BE2C (cell line): Measurements from ENCODE around the gene TUBB8.
"Not testable (repeated sequence)": the region's sequence is repeated elsewhere in the genome, so short reads cannot be mapped to it uniquely, and the experiment has no call there.

ENCODE experiments used
- DNase-seq: peaks from one replicate; pipeline ENCODE4 v3.0.0-alpha.2; 2020
- H3K27me3 ChIP-seq: fragments of 250-450 bp; sonication (Bioruptor Pico); 2 replicates; pipeline ENCODE4 v1.5.1; 2020; ENCODE audit warnings: mild to moderate bottlenecking
- H3K36me3 ChIP-seq: fragments of 250-450 bp; sonication (Bioruptor Pico); 2 replicates; pipeline ENCODE4 v1.5.1; 2020; ENCODE audit warnings: mild to moderate bottlenecking
- H3K4me1 ChIP-seq: fragments of 250-450 bp; sonication (Bioruptor Pico); 2 replicates; pipeline ENCODE4 v1.5.1; 2020
- H3K4me3 ChIP-seq: 2 replicates; pipeline ENCODE4 v1.5.1; 2011; ENCODE audit warnings: low read depth, low read length
- H3K9me3 ChIP-seq: fragments of 250-450 bp; sonication (Bioruptor Pico); 2 replicates; pipeline ENCODE4 v1.5.1; 2020
- TF ChIP-seq, protein P1 (sequence below): IDR thresholded peaks from 2 replicates; pipeline ENCODE4 v1.5.1; 2012; ENCODE audit warnings: mild to moderate bottlenecking, low read depth, low read length

TUBB8 gene

DNA sequence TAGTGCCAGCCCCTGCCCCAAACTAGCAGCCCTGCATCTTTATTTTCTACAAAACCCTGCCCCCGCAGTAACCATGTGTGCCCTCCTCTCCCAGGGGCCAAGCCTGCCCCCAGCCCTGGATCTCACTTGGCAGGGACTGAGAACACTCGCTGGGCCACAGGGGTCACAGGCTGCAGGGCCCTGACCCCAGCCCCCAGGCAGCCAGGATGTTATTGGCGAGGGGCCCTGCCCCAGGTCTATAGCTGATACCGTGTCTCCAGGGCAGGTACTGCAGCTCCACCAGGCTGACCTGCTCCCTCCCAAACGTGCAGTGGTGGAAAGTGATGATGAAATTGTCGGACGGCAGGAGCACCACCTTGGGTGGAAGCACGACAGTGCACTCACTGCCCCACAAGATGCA lies 35.9 kb upstream of the TUBB8 start:
- DNase-seq: no peak
- Histone ChIP-seq H3K4me1 (no peaks in the 10 kb centered on the region), H3K27me3 (no peaks in the 10 kb centered on the region), H3K9me3 (no peaks in the 10 kb centered on the region), H3K36me3 (no peaks in the 10 kb centered on the region), H3K4me3 (no peak overlapping the region)
- TF ChIP-seq, protein P1, sequence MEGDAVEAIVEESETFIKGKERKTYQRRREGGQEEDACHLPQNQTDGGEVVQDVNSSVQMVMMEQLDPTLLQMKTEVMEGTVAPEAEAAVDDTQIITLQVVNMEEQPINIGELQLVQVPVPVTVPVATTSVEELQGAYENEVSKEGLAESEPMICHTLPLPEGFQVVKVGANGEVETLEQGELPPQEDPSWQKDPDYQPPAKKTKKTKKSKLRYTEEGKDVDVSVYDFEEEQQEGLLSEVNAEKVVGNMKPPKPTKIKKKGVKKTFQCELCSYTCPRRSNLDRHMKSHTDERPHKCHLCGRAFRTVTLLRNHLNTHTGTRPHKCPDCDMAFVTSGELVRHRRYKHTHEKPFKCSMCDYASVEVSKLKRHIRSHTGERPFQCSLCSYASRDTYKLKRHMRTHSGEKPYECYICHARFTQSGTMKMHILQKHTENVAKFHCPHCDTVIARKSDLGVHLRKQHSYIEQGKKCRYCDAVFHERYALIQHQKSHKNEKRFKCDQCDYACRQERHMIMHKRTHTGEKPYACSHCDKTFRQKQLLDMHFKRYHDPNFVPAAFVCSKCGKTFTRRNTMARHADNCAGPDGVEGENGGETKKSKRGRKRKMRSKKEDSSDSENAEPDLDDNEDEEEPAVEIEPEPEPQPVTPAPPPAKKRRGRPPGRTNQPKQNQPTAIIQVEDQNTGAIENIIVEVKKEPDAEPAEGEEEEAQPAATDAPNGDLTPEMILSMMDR: no peak

DNA sequence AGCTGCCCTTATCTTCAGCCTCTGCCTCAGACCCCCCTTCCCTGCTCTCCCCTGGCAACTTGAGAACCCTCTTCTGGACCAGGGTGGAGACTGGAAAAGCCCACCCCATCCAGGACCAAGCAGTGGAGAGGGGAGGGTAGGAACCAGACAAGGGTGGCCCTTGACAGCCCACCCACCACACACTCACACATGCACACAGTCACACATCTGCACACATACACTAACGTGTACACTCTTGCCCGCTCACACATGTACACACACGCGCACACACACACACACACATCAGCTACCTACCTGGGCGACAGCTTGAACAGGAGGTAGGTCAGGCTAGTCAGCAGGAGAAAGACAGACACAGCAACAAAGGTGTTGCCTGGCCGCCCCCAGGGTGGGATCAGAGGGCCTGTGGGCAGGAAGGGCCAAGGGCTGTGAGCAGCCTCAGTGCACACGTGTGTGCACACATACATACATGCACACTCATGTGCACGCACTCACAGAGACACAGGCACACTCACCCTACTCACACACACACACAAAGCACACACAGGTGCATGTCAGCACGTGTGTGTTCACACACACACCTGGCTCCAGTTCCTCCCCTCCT lies 34.9 kb upstream of the TUBB8 start:
- H3K4me1 ChIP-seq: no peaks in the 10 kb centered on the region
- DNase-seq: no peak
- TF ChIP-seq, protein P1: no peak
- no peak overlapping the region for H3K4me3 ChIP-seq
- no peaks in the 10 kb centered on the region for H3K36me3 ChIP-seq
- H3K27me3 ChIP-seq: no peaks in the 10 kb centered on the region
- H3K9me3 ChIP-seq: no peaks in the 10 kb centered on the region

DNA sequence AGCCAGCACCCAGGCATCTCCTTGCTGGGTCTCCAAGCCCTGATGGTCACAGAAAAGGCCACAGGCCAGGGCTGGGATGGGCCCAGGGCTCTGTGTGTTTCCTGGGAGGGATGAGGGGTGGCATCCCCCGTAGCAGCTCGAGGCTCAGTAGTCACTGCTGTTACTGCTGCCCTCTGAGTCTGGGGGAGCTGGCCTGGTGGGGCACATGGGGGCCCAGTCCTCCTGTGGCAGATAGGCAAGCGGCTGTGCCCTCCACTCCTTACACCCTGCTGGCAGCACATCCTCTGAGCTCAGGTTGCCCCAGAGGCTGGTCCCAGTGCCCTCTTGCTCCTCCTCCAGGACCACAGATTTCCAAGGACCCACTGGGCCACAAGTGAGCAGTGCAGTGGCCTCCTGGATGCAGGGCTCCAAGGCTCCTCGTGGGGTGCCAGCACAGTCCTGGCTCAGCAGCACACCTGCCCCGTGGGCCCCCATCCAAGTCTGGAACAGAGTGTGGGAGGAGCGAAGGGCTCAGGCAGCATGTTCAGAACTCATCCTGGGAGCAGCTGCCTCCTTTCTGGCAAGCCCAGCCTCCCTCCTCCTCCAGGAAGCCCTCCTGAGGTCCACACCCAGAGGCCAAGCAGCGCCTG lies 31.5 kb upstream of the TUBB8 start:
- no peak for DNase-seq
- Histone ChIP-seq H3K27me3 (no peaks in the 10 kb centered on the region), H3K36me3 (no peaks in the 10 kb centered on the region), H3K4me3 (no peak overlapping the region), H3K4me1 (no peaks in the 10 kb centered on the region), H3K9me3 (no peaks in the 10 kb centered on the region)
- TF ChIP-seq, protein P1: no peak

DNA sequence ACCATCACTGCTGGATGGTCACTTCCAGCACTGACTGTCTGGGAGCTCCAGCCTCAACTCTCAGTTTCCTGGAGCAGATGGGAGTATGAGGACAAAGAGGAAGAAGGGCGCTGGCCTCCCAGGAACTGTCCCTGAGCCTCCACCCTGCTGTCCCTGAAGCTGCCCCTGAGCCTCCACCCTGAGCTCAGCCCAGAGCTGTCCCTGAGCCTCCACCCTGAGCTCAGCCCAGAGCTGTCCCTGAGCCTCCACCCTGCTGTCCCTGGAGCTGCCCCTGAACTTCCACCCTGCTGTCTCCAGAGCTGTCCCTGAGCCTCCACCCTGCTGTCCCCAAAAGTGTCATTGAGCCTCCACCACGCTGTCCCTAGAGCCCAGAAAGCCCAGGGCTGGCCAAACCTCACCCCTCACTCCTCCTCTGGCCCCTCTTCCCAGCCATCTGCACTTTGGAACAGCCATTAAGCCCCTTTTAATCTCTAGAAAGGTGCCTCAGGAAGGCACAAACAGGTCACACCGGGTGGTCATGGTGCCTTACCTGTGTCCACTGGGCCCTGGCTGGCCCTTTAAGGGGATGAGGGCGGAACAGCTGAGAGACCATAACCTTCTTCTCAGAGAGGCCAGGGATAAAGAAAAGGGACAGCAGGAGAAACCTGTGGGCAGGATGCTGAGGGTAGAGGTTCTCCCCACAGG lies 30.6 kb upstream of the TUBB8 start:
- Histone ChIP-seq H3K4me1 (no peaks in the 10 kb centered on the region), H3K4me3 (no peak overlapping the region), H3K9me3 (no peaks in the 10 kb centered on the region), H3K27me3 (no peaks in the 10 kb centered on the region), H3K36me3 (no peaks in the 10 kb centered on the region)
- no peak for DNase-seq
- TF ChIP-seq, protein P1: no peak

DNA sequence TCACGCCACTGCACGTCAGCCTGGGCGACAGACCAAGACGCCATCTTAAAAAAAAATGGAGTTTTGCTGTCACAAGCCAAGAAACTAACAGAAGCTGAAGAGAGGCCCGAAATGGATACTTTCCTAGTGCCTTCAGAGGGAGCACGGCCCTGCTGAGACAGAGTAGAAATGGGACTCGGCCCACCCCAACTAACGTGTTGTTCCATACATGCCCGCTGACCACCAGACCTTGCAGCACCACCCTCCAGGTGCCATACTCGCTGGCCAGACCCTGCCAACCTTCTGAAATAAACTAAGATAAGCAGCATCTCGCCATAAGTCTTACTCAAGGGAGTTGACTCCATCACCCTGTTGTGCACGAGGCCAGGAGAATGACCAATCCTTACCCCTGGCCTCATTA lies 29.5 kb upstream of the TUBB8 start:
- TF ChIP-seq, protein P1: no peak
- Histone ChIP-seq H3K9me3 (no peaks in the 10 kb centered on the region), H3K27me3 (no peaks in the 10 kb centered on the region)

DNA sequence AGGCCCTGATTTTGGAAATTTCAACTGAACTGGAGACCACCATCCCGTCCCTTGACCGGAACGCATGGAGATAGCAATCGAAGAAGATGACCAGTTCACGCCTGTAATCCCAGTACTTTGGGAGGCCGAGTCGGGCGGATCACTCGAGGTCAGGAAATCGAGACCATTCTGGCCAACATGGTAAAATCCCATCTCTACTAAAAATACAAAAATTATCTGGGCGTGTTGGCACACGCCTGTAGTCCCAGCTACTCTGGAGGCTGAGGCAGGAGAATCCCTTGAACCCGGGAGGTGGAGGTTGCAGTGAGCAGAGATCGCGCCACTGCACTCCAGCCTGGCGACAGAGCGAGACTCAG lies 25.1 kb upstream of the TUBB8 start:
- peak overlapping the region; percentile 31; the same call in 1 of the 2 replicates for H3K4me3 ChIP-seq
- not testable (repeated sequence) for DNase-seq, H3K36me3 ChIP-seq, H3K9me3 ChIP-seq, H3K27me3 ChIP-seq, H3K4me1 ChIP-seq

More for the DNA sequence above, 29.5 kb upstream of the TUBB8 start:
- no peak for DNase-seq
- H3K36me3 ChIP-seq: no peaks in the 10 kb centered on the region
- no peak overlapping the region for H3K4me3 ChIP-seq
- no peaks in the 10 kb centered on the region for H3K4me1 ChIP-seq
